ENCODE results near the gene SLC25A30. TPM values are rescaled to one million over a fixed set of nuclear protein-coding genes. Genes with fewer than 3 reads are reported as not detected.
A peak's percentile ranks its signal among the peaks of the same experiment; 100 is the strongest.

The SLC25A30 gene
- total and polyA plus RNA-seq, 4 donors, result 5.4 to 59.2 (median 17.8) TPM

GRCh38 chr13:45393941-45394570, 24.1 kb downstream of the SLC25A30 start:
- TF ChIP-seq FOXA2 (IDR thresholded peaks at IDR 0.05), result no peak
- no peak for TF ChIP-seq REST (IDR thresholded peaks at IDR 0.05)
- TF ChIP-seq HNF4A (conservative IDR thresholded peaks at IDR 0.05), result peak in 1 of 2 donors; percentile 65
- peak; percentile 30 for TF ChIP-seq CTCF (IDR thresholded peaks at IDR 0.05; ENCODE audit: low read depth, low read length, missing input control)
- TF ChIP-seq FOXA1 (IDR thresholded peaks at IDR 0.05), result no peak
- peak; percentile 57 to 67 for TF ChIP-seq RAD21 (IDR thresholded peaks at IDR 0.05)
- TF ChIP-seq MAX (IDR thresholded peaks at IDR 0.05), result no peak
- no peak for TF ChIP-seq JUND (IDR thresholded peaks at IDR 0.05)
- TF ChIP-seq GABPA (IDR thresholded peaks at IDR 0.05 in 1 of 2, conservative IDR thresholded peaks at IDR 0.05 in 1 of 2), result no peak
- no peak for TF ChIP-seq YY1 (IDR thresholded peaks at IDR 0.05)
- TF ChIP-seq ATF3 (IDR thresholded peaks at IDR 0.05), result no peak
- H3K27me3 ChIP-seq (ENCODE audit: control insufficient read depth in 4 of 4, insufficient read depth in 4 of 4, low read length in 3 of 4), result no peaks in the 10 kb centered on the region
- H3K4me1 ChIP-seq (ENCODE audit: control insufficient read depth in 4 of 4, insufficient read depth in 4 of 4, low read length in 3 of 4), result no peaks in the 10 kb centered on the region
- no peak overlapping the region for H3K4me3 ChIP-seq (ENCODE audit: low read depth in 1 of 3, low read length in 3 of 3)
- 55% methylated on average over 4 of the region's 4 CpGs for WGBS
- DNase-seq (ENCODE audit: low spot score), result peak; percentile 47
- H3K9me3 ChIP-seq (ENCODE audit: control insufficient read depth in 4 of 4, low read length in 3 of 4), result no peaks in the 10 kb centered on the region
- no peak overlapping the region for H3K9ac ChIP-seq (ENCODE audit: low read depth in 1 of 2, low read length in 2 of 2)
- H3K36me3 ChIP-seq (ENCODE audit: control insufficient read depth in 4 of 4, insufficient read depth in 3 of 4, low read depth in 1 of 4, low read length in 3 of 4), result peaks cover 7 to 54% (median 39%) of the 10 kb centered on the region in 4 donors
- H3K27ac ChIP-seq (ENCODE audit: low read depth in 1 of 2, low read length in 2 of 2), result no peak overlapping the region

GRCh38 chr13:45392811-45393210, 25.4 kb downstream of the SLC25A30 start:
- no peaks in the 10 kb centered on the region for H3K27me3 ChIP-seq (ENCODE audit: control insufficient read depth in 4 of 4, insufficient read depth in 4 of 4, low read length in 3 of 4)
- H3K4me1 ChIP-seq (ENCODE audit: control insufficient read depth in 4 of 4, insufficient read depth in 4 of 4, low read length in 3 of 4), result no peaks in the 10 kb centered on the region
- no peak for DNase-seq (ENCODE audit: low spot score)
- no peak for TF ChIP-seq RXRA (IDR thresholded peaks at IDR 0.05)
- TF ChIP-seq CTCF (IDR thresholded peaks at IDR 0.05; ENCODE audit: low read depth, low read length, missing input control), result no peak
- TF ChIP-seq RAD21 (IDR thresholded peaks at IDR 0.05), result no peak
- H3K36me3 ChIP-seq (ENCODE audit: control insufficient read depth in 4 of 4, insufficient read depth in 3 of 4, low read depth in 1 of 4, low read length in 3 of 4), result peaks cover 7 to 44% (median 28%) of the 10 kb centered on the region in 4 donors
- 68% methylated on average over 5 of the region's 5 CpGs for WGBS
- H3K9me3 ChIP-seq (ENCODE audit: control insufficient read depth in 4 of 4, low read length in 3 of 4), result no peaks in the 10 kb centered on the region
- no peak overlapping the region for H3K27ac ChIP-seq (ENCODE audit: low read depth in 1 of 2, low read length in 2 of 2)
- no peak overlapping the region for H3K4me3 ChIP-seq (ENCODE audit: low read depth in 1 of 3, low read length in 3 of 3)
- H3K9ac ChIP-seq (ENCODE audit: low read depth in 1 of 2, low read length in 2 of 2), result no peak overlapping the region
